ENCODE results near the gene CRYBB3. TPM values are rescaled to one million over a fixed set of nuclear protein-coding genes. Genes with fewer than 3 reads are reported as not detected.
"Not testable (repeated sequence)": the region's sequence is repeated elsewhere in the genome, so short reads cannot be mapped to it uniquely, and the experiment has no call there.

Gene CRYBB3
- total RNA-seq, 1 experiment from 2014 or later, result not detected

DNA sequence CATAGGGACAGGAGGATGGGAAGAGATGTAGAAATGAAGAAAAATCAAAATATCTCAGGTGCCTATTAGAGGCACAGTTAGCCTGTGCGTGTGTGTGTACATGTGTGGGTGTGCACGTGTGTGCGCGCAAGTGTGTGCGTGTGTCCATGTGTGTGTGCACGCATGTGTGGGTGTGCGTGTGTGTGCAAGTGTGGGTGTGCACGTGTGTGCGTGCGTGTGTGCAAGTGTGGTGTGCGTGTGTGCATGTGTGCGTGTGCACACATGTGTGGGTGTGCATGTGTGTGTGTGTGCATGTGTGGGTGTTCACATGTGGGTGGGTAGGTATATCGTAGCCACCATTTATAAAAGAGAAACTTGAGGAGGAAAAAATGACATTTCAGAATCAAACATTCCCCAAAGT, 29.2 kb downstream of the CRYBB3 start:
- no TSS peak for BruUV-seq (replicated peaks)
- POLR2A ChIA-PET (ENCODE audit: low non-redundant PET), result no interaction called here
- intact Hi-C loops (cut with micrococcal nuclease; ENCODE audit: unreplicated experiment), result no loop called here

GRCh38 chr22:25230760-25231159, 31.1 kb downstream of the CRYBB3 start:
- POLR2A ChIA-PET (ENCODE audit: low non-redundant PET); H3K4me3 ChIP-seq (ENCODE audit: low read depth, low read length, poor library complexity, severe bottlenecking); BruUV-seq (replicated peaks); CTCF ChIA-PET; H3K4me1 ChIP-seq (ENCODE audit: insufficient read depth, low read length, poor library complexity, severe bottlenecking); DNase-seq (ENCODE audit: low spot score); H3K9me3 ChIP-seq (ENCODE audit: low read depth, low read length, poor library complexity, severe bottlenecking); H3K27me3 ChIP-seq (replicated peaks; ENCODE audit: insufficient read depth, low read depth, low read length, poor library complexity); H3K36me3 ChIP-seq (ENCODE audit: insufficient read depth, low read length, poor library complexity, severe bottlenecking); H3K27ac ChIP-seq (ENCODE audit: low read depth, low read length, poor library complexity, severe bottlenecking): not testable (repeated sequence)
- intact Hi-C loops (cut with micrococcal nuclease; ENCODE audit: unreplicated experiment), result loop anchor here (10.0 kb wide), 1 partner anchor 544 kb away; no protein-coding TSS in a partner anchor

More for the DNA sequence above, 29.2 kb downstream of the CRYBB3 start:
- Histone ChIP-seq H3K27me3 (replicated peaks; ENCODE audit: insufficient read depth, low read depth, low read length, poor library complexity) (peaks cover 4% of the 10 kb centered on the region), H3K27ac (ENCODE audit: low read depth, low read length, poor library complexity, severe bottlenecking) (no peak overlapping the region), H3K4me1 (ENCODE audit: insufficient read depth, low read length, poor library complexity, severe bottlenecking) (no peaks in the 10 kb centered on the region), H3K4me3 (ENCODE audit: low read depth, low read length, poor library complexity, severe bottlenecking) (no peak overlapping the region), H3K9me3 (ENCODE audit: low read depth, low read length, poor library complexity, severe bottlenecking) (no peaks in the 10 kb centered on the region), H3K36me3 (ENCODE audit: insufficient read depth, low read length, poor library complexity, severe bottlenecking) (no peaks in the 10 kb centered on the region)
- TF ChIP-seq, protein P1, sequence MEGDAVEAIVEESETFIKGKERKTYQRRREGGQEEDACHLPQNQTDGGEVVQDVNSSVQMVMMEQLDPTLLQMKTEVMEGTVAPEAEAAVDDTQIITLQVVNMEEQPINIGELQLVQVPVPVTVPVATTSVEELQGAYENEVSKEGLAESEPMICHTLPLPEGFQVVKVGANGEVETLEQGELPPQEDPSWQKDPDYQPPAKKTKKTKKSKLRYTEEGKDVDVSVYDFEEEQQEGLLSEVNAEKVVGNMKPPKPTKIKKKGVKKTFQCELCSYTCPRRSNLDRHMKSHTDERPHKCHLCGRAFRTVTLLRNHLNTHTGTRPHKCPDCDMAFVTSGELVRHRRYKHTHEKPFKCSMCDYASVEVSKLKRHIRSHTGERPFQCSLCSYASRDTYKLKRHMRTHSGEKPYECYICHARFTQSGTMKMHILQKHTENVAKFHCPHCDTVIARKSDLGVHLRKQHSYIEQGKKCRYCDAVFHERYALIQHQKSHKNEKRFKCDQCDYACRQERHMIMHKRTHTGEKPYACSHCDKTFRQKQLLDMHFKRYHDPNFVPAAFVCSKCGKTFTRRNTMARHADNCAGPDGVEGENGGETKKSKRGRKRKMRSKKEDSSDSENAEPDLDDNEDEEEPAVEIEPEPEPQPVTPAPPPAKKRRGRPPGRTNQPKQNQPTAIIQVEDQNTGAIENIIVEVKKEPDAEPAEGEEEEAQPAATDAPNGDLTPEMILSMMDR (conservative IDR thresholded peaks at IDR 0.05; ENCODE audit: low read depth, low read length), result no peak
- TF ChIP-seq EZH2 (IDR thresholded peaks at IDR 0.05; ENCODE audit: borderline replicate concordance, low read depth, low read length, poor library complexity, severe bottlenecking), result no peak
- CTCF ChIA-PET, result no interaction called here
- DNase-seq (ENCODE audit: low spot score), result no peak

DNA sequence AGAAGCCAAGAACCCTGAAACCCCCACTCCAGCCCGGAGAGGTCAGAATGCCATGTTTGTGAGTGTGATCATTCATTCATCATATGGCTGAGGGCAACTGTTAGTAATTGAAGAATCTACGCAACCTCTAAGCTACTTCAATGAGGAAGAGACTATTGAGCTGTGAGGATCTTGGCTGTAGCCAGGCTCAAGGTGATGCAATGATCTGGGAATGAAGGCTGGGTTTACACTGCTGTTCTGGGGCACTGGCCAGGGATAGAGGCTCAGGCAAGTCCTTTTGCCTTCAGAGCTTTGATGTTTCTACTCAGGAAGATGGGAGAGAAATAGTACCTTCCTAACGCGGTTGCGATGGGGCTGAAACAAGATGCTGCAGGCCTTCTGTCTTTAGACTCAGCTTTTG, 32.6 kb downstream of the CRYBB3 start:
- DNase-seq (ENCODE audit: low spot score), result no peak
- H3K4me1 ChIP-seq (ENCODE audit: insufficient read depth, low read length, poor library complexity, severe bottlenecking), result no peaks in the 10 kb centered on the region
- H3K27me3 ChIP-seq (replicated peaks; ENCODE audit: insufficient read depth, low read depth, low read length, poor library complexity), result no peaks in the 10 kb centered on the region
- no peaks in the 10 kb centered on the region for H3K36me3 ChIP-seq (ENCODE audit: insufficient read depth, low read length, poor library complexity, severe bottlenecking)
- H3K9me3 ChIP-seq (ENCODE audit: low read depth, low read length, poor library complexity, severe bottlenecking), result no peaks in the 10 kb centered on the region
- no peak overlapping the region for H3K4me3 ChIP-seq (ENCODE audit: low read depth, low read length, poor library complexity, severe bottlenecking)
- BruUV-seq (replicated peaks), result no TSS peak
- POLR2A ChIA-PET (ENCODE audit: low non-redundant PET), result interaction anchor here (0.6 kb wide), 1 partner anchor 221 kb away, joined by 4 read pairs; no protein-coding TSS in a partner anchor
- intact Hi-C loops (cut with micrococcal nuclease; ENCODE audit: unreplicated experiment), result loop anchor here (10.0 kb wide), 1 partner anchor 542 kb away; no protein-coding TSS in a partner anchor
- CTCF ChIA-PET, result no interaction called here
- no peak for TF ChIP-seq EZH2 (IDR thresholded peaks at IDR 0.05; ENCODE audit: borderline replicate concordance, low read depth, low read length, poor library complexity, severe bottlenecking)
- TF ChIP-seq, protein P1 (conservative IDR thresholded peaks at IDR 0.05; ENCODE audit: low read depth, low read length), result no peak
- no peak overlapping the region for H3K27ac ChIP-seq (ENCODE audit: low read depth, low read length, poor library complexity, severe bottlenecking)

GRCh38 chr22:25233706-25234105, 34.0 kb downstream of the CRYBB3 start:
- H3K9me3 ChIP-seq (ENCODE audit: low read depth, low read length, poor library complexity, severe bottlenecking); POLR2A ChIA-PET (ENCODE audit: low non-redundant PET); H3K4me1 ChIP-seq (ENCODE audit: insufficient read depth, low read length, poor library complexity, severe bottlenecking); DNase-seq (ENCODE audit: low spot score); H3K27me3 ChIP-seq (replicated peaks; ENCODE audit: insufficient read depth, low read depth, low read length, poor library complexity); BruUV-seq (replicated peaks); H3K27ac ChIP-seq (ENCODE audit: low read depth, low read length, poor library complexity, severe bottlenecking); H3K36me3 ChIP-seq (ENCODE audit: insufficient read depth, low read length, poor library complexity, severe bottlenecking); H3K4me3 ChIP-seq (ENCODE audit: low read depth, low read length, poor library complexity, severe bottlenecking); CTCF ChIA-PET: not testable (repeated sequence)
- intact Hi-C loops (cut with micrococcal nuclease; ENCODE audit: unreplicated experiment), result loop anchor here (10.0 kb wide), 1 partner anchor 541 kb away; no protein-coding TSS in a partner anchor
